ENCODE data around the gene EMX1. TPM values are rescaled to one million over a fixed set of nuclear protein-coding genes. Genes with fewer than 3 reads are reported as not detected.

Gene EMX1
- total RNA-seq, 4 donors from 2014 or later = 0.21 TPM; not detected in 3

DNA sequence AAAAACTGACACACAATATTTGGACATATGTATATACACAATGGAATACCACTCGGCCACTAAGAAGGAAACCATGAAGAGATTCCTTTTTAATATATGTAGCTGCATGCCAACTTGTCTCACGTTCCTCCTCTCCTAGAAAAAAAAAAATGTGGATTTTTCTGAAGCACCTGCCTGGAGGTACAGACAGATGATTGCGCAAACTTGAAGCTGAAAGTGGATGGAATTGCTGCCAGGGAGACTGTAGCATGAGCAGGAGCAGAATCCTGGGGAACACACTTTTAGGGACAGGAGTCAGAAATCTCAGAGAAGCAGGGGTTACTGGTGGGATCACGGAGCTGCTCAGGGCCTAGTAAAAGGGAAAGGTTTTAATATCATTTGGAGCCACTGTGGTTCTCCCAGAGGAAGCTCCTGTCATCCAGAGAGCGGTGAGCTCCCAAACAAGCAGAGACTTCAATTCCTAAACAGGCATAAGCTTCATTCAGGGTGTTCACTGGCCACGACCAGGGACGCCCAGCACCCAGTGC lies 30.8 kb upstream of the EMX1 start:
- Histone ChIP-seq H3K9me3 (no peaks in the 10 kb centered on the region), H3K36me3 (no peaks in the 10 kb centered on the region), H3K4me1 (peaks cover 0 to 5% of the 10 kb centered on the region in 2 donors), H3K27me3 (no peaks in the 10 kb centered on the region), H3K4me3 (peak overlapping the region; percentile 51 to 83), H3K27ac (peak overlapping the region; percentile 92 to 93)
- DNase-seq = no peak
- intact Hi-C loops (cut with DNase I; ENCODE audit: low total_unique reads) = no loop called here
- TF ChIP-seq, protein P1, sequence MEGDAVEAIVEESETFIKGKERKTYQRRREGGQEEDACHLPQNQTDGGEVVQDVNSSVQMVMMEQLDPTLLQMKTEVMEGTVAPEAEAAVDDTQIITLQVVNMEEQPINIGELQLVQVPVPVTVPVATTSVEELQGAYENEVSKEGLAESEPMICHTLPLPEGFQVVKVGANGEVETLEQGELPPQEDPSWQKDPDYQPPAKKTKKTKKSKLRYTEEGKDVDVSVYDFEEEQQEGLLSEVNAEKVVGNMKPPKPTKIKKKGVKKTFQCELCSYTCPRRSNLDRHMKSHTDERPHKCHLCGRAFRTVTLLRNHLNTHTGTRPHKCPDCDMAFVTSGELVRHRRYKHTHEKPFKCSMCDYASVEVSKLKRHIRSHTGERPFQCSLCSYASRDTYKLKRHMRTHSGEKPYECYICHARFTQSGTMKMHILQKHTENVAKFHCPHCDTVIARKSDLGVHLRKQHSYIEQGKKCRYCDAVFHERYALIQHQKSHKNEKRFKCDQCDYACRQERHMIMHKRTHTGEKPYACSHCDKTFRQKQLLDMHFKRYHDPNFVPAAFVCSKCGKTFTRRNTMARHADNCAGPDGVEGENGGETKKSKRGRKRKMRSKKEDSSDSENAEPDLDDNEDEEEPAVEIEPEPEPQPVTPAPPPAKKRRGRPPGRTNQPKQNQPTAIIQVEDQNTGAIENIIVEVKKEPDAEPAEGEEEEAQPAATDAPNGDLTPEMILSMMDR (IDR thresholded peaks at IDR 0.05) = no peak
- TF ChIP-seq POLR2A (IDR thresholded peaks at IDR 0.05) = no peak

DNA sequence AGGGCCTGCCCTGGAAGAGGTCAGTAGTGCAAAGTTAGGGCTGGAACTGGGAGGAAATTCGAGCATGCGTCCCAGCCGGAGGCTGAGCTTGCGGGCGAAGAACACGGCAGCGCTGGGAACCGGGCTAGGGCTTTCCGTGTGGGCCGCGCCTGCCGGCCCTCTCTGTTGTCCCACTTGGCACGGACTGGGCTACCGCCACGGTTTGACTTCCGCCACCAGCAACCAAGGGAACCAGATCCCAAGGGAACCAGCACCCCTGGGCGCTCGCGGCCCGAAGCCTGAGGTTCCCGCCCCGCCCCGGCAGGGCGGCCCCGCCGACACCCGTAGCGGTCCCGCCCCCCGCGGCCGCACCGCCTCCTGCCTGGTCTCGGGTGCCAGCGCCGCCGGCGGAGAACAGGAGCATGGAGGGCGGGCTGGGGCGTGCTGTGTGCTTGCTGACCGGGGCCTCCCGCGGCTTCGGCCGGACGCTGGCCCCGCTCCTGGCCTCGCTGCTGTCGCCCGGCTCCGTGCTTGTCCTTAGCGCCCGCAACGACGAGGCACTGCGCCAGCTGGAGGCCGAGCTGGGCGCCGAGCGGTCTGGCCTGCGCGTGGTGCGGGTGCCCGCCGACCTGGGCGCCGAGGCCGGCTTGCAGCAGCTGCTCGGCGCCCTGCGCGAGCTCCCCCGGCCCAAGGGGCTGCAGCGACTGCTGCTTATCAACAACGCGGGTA lies 30.1 kb upstream of the EMX1 start, which contains the start of gene SPR:
TSS of gene SPR (plus strand) at position 377 of the 708 bp plus-strand sequence. CDS start at position 402, 25 bp downstream.
- H3K4me1 ChIP-seq = peaks cover 0 to 5% of the 10 kb centered on the region in 2 donors
- peak; percentile 62 to 68 for DNase-seq
- H3K27me3 ChIP-seq = no peaks in the 10 kb centered on the region
- no peaks in the 10 kb centered on the region for H3K36me3 ChIP-seq
- H3K9me3 ChIP-seq = no peaks in the 10 kb centered on the region
- intact Hi-C loops (cut with DNase I; ENCODE audit: low total_unique reads) = no loop called here
- peak in 1 of 2 donors; percentile 39 for TF ChIP-seq POLR2A (IDR thresholded peaks at IDR 0.05)
- TF ChIP-seq, protein P1 (IDR thresholded peaks at IDR 0.05) = peak in 2 of 4 experiments; percentile 2 to 22
- peak within 1 kb of the TSS; percentile 92 to 93 for H3K27ac ChIP-seq
- peak within 1 kb of the TSS; percentile 51 to 83 for H3K4me3 ChIP-seq

DNA sequence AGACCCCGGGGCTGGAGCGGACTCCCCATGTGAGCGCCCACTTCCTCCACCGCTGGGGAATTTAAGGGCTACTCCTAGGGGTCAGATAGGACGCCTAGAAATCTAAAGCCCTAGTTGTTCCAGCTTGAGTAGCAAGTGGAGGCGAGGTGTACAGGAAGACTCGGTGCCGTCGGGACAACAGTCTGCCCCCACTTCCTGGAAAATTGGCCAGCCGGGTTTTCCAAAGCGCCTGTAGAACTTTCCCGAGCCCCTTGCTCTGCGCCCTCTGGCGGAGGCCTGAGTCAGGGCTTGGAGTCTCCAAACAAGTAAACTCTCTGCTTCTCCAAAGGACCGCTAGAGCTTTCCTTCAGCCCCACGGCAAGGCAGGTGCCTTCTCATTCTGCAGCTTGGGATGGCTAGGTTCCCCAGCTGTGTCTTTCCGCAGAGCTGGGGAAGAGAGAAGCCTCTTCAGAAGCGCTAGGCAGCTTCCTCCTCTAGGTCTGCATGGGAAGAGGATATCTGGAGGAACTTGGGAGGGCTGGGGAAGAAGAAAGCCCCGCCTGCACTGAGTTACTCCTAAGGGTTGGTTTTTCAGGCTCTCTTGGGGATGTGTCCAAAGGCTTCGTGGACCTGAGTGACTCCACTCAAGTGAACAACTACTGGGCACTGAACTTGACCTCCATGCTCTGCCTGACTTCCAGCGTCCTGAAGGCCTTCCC lies 29.4 kb upstream of the EMX1 start:
- intact Hi-C loops (cut with DNase I; ENCODE audit: low total_unique reads) = no loop called here
- Histone ChIP-seq H3K27ac (peak overlapping the region; percentile 92 to 93), H3K4me1 (peaks cover 0 to 5% of the 10 kb centered on the region in 2 donors), H3K36me3 (no peaks in the 10 kb centered on the region), H3K4me3 (peak overlapping the region; percentile 51 to 83), H3K9me3 (no peaks in the 10 kb centered on the region), H3K27me3 (no peaks in the 10 kb centered on the region)
- DNase-seq = peak; percentile 89
- TF ChIP-seq, protein P1 (IDR thresholded peaks at IDR 0.05) = peak; percentile 78 to 92 (median 87)
- no peak for TF ChIP-seq POLR2A (IDR thresholded peaks at IDR 0.05)

DNA sequence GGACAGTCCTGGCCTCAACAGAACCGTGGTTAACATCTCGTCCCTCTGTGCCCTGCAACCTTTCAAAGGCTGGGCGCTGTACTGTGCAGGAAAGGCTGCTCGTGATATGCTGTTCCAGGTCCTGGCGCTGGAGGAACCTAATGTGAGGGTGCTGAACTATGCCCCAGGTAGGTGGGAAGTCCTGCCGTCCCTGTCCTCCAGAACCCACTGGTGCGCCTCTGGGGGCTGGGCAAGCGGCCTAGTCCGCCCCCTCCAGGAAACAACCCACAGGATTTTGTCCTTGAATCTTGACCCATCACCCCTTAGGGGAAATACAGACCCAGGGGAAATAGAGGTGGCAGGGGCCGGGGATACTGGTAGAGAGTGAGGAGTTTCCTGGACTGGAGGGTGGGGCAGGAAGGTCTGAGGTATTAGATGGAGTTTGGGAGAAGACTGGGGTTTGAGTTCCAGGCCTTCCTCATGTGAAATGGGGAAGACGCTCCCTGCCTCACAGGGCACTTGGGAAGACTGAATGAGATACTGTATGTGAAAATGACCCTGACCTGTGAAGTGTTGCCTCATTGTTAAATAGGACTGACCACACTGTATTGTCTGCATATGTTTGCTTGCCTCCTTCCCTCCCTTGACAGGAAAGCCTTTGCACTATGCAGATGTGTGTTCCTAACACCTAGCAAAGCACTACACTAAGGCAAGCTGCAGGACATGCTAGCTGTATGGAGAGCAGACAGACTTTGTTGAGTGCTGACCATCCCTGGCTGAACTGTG lies 28.7 kb upstream of the EMX1 start:
- no peaks in the 10 kb centered on the region for H3K9me3 ChIP-seq
- no peak for TF ChIP-seq POLR2A (IDR thresholded peaks at IDR 0.05)
- TF ChIP-seq, protein P1 (IDR thresholded peaks at IDR 0.05) = no peak
- no peaks in the 10 kb centered on the region for H3K36me3 ChIP-seq
- intact Hi-C loops (cut with DNase I; ENCODE audit: low total_unique reads) = no loop called here
- peaks cover 0 to 5% of the 10 kb centered on the region in 2 donors for H3K4me1 ChIP-seq
- no peak for DNase-seq
- H3K27me3 ChIP-seq = no peaks in the 10 kb centered on the region
- H3K27ac ChIP-seq = no peak overlapping the region
- H3K4me3 ChIP-seq = peak overlapping the region in 1 of 2 donors; percentile 83
